Stimulated activated CD4-positive, alpha-beta T cell treated with anti-CD3 and anti-CD28 coated beads, Interleukin-4, amount 100 ng/mL, for 24 hours (primary cell): ENCODE measurements around the gene SP1.
"Not testable (repeated sequence)": the region's sequence is repeated elsewhere in the genome, so short reads cannot be mapped to it uniquely, and the experiment has no call there.

ENCODE experiments used
- DNase-seq: peaks from one replicate; pipeline ENCODE4 v3.0.0-alpha.2; 2020

SP1 gene

DNA sequence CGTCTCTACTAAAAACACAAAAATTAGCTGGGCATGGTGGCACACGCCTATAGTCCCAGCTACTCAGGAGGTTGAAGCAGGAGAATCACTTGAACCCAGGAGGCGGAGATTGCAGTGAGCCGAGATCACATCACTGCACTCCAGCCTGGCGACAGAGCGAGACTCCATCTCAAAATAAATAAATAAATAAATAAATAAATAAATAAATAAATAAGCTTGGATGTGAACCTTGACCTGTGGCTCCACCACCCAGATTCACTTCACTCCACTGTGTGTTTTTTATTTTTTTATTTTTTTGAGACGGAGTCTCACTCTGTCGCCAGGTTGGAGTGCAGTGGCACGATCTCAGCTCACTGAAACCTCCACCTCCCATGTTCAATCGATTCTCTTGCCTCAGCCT lies 18.3 kb upstream of the SP1 start:
- DNase-seq: not testable (repeated sequence)

DNA sequence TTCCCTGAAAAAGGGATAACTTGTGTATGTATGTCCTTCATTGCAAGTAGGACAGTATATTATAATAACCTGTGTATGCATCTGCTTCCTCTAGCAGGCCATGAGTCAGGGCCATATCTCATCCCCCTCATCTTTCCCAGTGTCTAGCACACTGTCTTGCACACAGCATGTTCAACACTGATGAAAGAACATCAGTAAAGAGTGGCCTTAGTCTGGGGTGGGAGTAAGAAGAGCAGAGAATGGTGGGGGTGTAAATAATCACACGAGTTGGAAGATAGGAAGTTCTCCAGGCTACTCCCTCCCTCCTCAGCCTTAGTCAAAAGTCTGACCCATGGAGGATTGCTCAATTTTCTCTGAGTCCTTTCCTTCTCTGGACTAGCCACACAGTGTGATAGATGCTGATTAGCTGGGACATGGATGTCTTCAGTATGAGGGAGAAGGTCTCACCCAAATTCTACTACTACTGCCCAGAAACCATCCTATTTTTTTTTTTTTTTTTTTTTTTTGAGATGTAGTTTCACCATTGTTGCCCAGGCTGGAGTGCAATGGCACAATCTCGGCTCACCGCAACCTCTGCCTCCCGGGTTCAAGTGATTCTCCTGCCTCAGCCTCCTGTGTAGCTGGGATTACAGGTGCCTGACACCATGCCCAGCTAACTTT lies 14.6 kb upstream of the SP1 start:
- no peak for DNase-seq

DNA sequence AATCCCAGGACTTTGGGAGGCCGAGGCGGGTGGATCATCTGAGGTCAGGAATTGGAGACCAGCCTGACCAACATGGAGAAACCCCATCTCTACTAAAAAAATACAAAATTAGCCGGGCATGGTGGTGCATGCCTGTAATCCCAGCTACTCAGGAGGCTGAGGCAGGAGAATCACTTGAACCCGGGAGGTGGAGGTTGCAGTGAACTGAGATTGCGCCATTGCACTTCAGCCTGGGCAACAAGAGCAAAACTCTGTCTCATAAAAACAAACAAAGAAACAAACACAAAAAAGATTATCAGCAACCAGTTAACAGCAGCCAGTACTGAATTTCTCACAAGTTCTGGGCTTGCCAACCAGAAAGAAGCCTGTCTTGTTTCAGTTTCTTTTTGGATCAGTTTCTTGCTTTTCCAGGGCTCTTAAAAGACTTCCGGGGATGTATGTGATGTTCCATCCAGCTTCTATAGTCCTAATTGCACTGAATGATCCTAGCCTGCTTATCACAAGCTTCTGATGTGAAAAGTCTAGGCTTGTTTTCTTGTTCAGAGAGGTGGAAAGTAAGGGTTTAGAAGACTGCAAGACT lies 6.3 kb upstream of the SP1 start:
- DNase-seq: not testable (repeated sequence)

DNA sequence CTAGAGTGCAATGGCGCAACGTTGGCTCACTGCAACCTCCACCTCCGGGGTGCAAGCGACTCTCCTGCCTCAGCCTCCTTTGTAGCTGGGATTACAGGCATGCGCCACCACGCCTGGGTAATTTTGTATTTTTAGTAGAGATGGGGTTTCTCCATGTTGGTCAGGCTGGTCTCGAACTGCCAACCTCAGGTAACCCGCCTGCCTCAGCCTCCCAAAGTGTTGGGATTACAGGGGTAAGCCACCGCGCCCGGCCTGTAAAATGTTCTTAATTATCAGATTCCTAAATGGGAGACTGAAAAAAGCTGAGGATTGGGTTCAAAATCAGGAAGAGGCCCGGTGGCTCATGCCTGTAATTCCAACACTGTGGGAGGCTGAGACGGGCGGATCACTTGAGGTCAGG lies 5.7 kb upstream of the SP1 start:
- not testable (repeated sequence) for DNase-seq

DNA sequence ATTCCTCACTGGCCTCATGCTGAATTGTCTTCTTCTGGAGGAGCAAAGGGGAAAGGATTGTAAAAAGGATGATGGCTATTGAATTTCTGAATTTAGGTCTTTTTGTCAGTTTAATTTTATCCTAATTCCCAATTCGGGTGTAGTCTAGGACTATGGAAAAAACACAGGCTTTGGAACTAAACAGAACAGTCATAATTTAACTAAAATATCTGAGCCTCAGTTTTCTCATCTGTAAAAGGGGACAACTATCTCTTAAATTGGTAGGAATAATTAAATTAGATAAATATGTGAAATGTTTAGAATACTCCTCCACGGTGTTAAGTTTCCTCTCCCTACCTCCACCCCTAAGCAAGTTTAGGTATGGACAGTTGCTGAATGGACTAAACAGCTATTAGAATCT lies 3.2 kb upstream of the SP1 start:
- no peak for DNase-seq

DNA sequence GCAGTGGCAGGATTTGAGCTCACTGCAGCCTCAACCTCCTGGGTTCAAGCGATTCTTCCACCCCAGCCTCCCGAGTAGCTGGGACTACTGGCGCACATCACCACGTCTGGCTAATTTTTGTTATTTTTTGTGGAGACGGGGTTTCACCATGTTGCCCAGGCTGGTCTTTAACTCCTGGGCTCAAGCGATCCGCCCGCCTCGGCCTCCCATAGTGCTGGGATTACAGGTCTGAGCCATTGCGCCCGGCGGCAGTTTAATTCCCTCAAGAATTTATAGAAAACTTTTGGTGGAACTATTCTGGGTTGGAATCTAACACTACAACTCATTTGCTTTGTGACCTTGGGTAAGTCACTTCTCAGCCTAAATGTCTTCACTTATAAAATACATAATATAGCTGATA lies 1.8 kb upstream of the SP1 start:
- no peak for DNase-seq

DNA sequence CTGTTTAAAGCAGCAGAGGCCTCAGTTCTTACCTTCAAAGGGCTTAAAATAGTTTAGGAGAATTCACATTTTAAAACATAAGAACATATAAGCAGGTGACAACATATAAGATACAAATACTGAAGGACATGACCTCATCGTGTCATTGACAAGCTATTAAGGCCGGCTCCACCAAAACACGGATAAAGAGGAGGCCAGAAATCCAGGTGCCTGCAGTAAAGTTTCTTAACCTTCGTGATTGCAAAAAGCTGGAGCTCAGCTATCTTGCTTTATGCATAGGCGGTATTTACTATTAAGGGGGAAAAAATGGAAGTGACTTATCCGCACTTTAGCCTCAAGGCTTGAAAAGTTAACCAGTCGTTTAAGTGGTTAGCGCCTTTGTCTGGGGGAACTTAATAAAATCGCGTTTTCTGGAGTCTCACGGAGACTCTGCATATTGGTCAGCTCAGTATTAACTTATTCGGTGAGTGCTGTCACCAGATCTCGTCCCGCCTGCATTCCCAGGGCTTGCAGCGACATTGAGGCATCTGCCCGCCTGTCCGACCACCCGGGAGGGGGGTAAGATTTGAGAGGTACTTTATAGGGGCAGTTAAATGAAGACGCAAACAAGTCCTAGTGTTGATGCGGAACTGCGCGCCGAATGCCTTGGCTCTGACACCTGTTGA lies 1.1 kb upstream of the SP1 start:
- no peak for DNase-seq

DNA sequence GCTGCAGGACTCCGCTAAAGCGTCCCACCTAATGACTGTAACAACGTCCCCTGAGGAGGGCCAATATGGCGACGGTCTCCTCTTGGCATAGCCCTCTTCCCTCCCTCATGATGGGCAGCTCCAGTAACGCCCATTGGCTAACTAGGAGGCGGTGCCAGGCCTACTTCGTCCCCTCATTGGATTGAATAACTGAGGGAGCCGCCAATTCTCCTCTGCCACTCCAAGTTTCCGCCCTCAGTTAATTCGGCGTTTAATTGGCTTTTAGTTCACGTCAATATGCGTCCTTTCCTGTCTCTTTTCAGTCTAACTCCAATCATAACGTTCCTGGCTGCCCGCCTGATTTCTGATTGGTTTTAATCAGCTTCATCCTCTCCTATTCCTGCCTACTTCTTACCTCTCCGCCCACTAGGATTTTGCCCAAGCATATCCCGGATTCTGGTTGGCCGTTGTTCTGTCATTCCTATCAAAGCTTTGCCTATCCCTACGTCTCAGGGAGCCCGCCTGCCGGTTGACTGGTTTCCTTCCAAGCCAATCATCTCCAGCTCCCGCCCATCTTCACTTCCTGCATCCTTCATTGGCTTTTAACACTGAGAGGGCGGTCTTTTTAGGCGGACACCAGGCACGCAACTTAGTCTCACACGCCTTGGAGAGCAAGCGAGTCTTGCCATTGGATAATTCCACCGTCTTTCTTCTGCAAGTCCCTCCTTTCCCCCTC lies 430 bp upstream of the SP1 start:
- peak; percentile 99 for DNase-seq

DNA sequence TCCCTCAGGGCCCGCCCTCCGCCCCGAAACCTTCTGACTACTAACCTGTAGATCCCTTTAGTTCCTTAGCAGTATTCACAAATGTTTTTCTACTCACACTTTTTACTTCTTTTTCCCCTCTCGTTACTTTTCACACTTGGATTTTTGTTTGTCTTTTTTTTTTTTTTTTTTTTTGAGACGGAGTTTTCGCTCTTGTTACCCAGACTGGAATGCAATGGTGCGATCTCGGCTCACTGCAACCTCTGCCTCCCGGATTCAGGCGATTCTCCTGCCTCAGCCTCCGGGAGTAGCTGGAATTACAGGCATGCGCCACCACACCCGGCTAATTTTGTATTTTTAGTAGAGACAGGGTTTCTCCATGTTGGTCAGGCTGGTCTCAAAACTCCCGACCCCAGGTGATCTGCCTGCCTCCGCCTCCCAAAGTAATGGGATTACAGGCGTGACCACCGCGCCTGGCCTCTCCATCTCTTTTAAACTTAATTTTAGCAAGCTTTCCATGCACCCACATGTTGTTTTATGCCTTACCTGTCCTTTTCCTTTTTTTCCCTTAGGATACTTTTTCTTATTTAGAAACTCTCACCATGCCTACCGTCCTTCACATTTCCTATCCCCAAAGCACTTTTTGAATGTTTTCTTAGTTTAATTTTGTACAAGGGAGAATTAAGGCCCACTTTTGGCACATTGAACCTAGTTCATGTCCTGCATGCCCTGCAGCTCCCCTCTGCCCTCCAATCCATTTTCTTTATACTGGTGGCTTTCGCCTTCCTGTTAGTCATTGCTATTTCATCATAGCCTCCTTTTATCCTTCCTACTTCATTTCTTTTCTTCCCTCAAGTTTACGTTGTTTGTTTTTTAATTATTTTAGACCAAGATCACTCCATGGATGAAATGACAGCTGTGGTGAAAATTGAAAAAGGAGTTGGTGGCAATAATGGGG lies 1.1 kb downstream of the SP1 start:
- DNase-seq: no peak

DNA sequence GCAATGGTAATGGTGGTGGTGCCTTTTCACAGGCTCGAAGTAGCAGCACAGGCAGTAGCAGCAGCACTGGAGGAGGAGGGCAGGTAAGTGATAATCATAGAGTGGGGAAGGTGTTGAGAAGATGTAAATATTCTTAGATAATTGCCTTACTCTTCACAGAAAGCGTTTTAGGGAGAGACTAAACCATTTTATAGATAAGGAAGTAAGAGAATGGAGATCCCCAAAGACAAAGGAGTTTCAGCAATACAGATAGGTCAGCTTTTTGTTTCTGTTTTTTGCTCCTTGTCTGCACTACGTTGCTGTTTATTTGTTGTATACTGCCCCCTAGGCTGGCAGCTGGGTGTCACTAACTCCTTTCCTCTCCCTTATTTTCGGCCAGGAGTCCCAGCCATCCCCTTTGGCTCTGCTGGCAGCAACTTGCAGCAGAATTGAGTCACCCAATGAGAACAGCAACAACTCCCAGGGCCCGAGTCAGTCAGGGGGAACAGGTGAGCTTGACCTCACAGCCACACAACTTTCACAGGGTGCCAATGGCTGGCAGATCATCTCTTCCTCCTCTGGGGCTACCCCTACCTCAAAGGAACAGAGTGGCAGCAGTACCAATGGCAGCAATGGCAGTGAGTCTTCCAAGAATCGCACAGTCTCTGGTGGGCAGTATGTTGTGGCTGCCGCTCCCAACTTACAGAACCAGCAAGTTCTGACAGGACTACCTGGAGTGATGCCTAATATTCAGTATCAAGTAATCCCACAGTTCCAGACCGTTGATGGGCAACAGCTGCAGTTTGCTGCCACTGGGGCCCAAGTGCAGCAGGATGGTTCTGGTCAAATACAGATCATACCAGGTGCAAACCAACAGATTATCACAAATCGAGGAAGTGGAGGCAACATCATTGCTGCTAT lies 2.0 kb downstream of the SP1 start:
- peak; percentile 33 for DNase-seq

DNA sequence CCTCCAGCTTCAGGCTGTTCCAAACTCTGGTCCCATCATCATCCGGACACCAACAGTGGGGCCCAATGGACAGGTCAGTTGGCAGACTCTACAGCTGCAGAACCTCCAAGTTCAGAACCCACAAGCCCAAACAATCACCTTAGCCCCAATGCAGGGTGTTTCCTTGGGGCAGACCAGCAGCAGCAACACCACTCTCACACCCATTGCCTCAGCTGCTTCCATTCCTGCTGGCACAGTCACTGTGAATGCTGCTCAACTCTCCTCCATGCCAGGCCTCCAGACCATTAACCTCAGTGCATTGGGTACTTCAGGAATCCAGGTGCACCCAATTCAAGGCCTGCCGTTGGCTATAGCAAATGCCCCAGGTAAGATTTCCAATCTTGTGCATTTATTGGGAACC lies 3.3 kb downstream of the SP1 start:
- DNase-seq: no peak

DNA sequence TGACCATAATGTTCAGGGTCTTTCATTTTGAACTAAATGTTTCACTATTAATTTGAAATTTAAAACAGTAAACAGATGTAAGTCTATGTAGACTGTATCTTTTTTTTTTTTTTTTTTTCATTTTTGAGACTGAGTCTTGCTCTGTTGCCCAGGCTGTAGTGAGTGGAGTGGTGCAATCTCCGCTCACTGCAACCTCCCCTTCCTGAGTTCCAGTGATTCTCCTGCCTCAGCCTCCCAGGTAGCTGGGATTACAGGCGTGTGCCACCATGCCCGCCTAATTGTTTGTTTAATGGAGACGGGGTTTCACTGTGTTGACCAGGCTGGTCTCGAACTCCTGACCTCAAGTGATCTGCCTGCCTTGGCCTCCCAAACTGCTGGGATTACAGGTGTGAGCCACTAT lies 6.4 kb downstream of the SP1 start:
- DNase-seq: not testable (repeated sequence)

DNA sequence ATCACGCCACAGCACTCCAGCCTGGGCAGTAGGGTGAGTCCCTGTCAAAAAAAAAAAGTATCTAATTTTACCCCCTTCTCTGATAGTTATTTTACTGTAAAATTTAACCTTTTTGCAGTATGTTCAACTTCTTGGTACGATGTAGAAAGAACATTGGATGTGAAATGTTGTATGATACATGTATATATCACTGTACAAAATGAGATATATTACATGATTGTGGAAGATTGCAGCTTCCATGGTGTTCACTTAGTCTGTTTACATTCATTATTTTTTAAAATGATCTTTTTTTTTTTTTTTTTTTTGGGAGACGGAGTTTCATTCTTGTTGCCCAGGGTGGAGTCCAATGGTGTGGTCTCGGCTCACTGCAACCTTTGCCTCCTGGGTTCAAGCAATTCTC lies 9.0 kb downstream of the SP1 start:
- DNase-seq: no peak

DNA sequence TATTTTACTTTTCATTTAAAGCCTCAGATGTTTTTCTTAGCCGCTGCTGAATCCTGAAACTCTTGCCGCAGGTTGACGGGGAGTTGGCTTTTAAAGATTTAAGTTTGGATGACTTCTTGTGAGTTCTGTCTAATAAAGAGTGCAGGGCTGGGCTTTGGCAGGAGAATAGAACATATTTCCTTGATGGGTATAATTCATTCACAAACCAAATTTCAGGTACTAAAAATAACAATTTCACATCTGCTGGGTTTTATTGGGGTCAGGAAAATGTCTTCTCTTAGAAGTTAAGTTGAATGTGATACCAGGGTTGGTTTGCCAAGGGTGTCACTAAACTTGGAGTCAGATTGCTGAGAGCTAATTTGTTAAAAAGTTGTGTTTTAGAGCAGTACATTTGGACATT lies 9.7 kb downstream of the SP1 start:
- no peak for DNase-seq

DNA sequence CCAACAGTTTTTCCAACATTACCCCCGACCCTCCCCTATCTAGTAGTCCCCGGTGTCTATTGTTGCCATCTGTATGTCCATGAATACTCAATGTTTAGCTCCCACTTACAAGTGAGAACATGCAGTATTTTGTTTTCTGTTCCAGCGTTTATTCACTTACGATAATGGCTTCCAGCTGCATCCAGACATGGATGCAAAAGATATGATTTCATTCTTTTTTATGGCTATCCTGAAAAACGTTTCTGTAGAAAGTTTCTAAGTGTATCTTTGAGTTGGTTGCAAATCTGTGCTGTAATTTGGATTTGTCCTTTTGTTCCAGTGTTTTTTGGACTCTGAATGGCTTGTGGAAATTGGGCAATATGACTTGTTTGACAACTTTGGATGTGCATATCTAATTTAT lies 11.7 kb downstream of the SP1 start:
- DNase-seq: no peak

DNA sequence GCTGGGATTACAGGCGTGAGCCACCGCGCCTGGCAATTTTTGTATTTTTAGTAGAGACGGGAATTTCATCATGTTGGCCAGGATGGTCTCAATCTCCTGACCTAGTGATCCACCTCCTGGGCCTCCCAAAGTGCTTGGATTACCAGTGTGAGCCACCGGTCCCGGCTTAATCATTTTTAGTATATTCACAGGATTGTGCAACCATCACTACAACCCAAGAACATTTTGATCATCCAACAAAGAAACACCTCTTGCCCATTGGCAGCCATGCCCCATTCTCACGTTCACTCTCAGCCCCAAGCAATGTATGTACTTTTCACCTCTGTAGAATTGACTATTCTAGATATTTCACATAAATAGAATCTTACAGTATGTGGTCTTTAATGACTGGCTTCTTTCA lies 19.9 kb downstream of the SP1 start:
- no peak for DNase-seq

DNA sequence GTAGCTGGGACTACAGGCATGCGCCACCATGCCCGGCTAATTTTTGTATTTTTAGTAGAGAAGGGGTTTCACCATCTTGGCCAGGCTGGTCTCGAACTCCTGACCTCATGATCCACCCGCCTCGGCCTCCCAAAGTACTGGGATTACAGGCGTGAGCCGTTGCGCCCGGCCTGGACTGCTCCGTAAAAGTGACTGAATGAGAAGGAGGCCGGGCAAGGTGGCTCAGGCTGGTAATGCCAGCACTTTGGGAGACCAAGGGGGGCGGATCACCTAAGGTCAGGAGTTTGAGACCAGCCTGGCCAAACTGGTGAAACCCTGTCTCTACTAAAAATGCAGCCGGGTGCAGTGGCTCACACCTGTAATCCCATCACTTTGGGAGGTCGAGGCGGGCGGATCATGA lies 22.4 kb downstream of the SP1 start:
- not testable (repeated sequence) for DNase-seq

DNA sequence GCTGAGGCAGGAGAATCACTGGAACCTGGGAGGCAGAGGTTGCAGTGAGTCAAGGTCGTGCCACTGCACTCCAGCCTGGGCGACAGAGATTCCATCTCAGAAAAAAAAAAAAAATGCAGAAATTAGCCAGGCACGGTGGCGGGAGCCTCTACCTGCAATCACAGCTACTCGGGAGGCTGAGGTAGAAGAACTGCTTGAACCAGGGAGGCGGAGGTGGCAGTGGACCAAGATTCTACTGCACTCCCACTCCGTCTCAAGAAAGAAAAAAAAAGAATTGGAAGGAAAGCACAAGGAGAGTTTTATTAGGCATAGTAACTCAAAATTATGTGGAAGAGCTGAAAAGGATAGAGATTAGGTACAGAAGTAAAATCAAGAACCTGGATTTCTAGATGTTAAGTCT lies 22.9 kb downstream of the SP1 start:
- no peak for DNase-seq

DNA sequence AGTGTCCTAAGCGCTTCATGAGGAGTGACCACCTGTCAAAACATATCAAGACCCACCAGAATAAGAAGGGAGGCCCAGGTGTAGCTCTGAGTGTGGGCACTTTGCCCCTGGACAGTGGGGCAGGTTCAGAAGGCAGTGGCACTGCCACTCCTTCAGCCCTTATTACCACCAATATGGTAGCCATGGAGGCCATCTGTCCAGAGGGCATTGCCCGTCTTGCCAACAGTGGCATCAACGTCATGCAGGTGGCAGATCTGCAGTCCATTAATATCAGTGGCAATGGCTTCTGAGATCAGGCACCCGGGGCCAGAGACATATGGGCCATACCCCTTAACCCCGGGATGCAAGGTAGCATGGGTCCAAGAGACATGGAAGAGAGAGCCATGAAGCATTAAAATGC lies 31.0 kb downstream of the SP1 start:
- no peak for DNase-seq

DNA sequence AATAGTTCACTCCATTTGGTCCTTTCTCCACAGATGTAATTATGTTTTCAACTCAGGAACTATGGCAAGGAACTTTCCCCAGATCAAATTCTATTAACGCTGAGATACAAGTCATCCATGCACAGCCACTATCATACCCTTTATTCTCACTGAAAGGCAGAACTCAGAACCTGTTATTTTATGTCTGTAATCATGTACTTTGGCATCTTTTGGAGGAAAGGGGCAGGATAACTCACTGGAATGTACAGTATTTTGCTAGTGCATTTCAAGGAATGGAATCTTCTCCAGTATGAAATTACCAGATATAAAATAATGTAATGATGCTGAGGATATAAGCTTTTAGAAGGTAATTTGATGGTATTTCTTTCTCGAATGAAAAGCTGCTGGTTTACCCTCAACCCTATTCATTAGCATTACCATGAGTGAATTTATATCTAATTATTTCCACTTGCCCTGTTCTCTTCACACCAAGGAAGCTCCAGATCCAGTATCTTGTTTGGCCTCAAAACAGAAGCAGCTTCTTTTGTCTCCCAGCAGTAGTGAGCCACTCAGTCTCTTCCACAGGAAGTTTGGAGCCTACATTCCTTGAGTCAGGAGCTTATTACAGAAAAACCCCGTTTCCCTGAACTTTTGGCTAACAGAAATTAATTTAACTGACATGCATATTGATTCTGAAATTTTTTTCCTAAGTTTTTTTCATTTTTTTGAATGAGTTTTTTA lies 33.7 kb downstream of the SP1 start:
- no peak for DNase-seq
